K562 (cell line): Measurements from ENCODE around the gene PHF11. TPM values are rescaled to one million over a fixed set of nuclear protein-coding genes. Genes with fewer than 3 reads are reported as not detected.

Experiments
- ATAC-seq: fragments of 200-7000 bp; cut with Tn5 transposase; 3 replicates; pipeline ENCODE4 v1.9.1; 2020; ENCODE audit warnings: moderate library complexity
- BruUV-seq: library from RNA; stranded (reverse); fragments of 400-500 nt; replicated peaks from 2 replicates; lab custom pipeline; 2021; lab: Mats Ljungman, UMichigan
- CTCF ChIA-PET: fragments of 300-600 bp; formaldehyde crosslinking; extraction: SDS; loops from one replicate; lab custom pipeline; 2021; ENCODE audit warnings: low intra/inter-chr PET ratio; lab: Yijun Ruan, JAX
- POLR2A ChIA-PET: fragments of 300-600, 350-650 bp; sonication (Branson Sonifier 250); formaldehyde crosslinking; extraction: SDS; loops from one replicate; lab custom pipeline; 2021; ENCODE audit warnings: antibody characterized with exemption, inconsistent platforms; lab: Yijun Ruan, JAX
- DNase-seq, 4 experiments: peaks; one replicate each; pipeline versions ENCODE4 v3.0.0 to v3.0.0-alpha.2; 2011 to 2018; ENCODE audit warnings: low spot score in 3 of 4, mixed read lengths in 3 of 4; ENCODE audit errors: extremely low read depth in 1 of 4
- FAIRE-seq: peaks from 2 replicates; lab custom pipeline; 2011; peaks lifted over from hg19 to GRCh38; lab: Jason Lieb, UNC
- H2AFZ ChIP-seq: 2 replicates; pipeline ENCODE4 v1.6.0; 2011; ENCODE audit warnings: low read depth, low read length, control low read depth, inconsistent platforms
- H3K27ac ChIP-seq: fragments of 200-600 bp; 3 replicates; pipeline ENCODE4 v1.8.0; 2011; ENCODE audit warnings: low read depth, mild to moderate bottlenecking, control low read depth, inconsistent platforms, low read length, moderate library complexity, mixed read lengths; ENCODE audit errors: extremely low read depth
- H3K27me3 ChIP-seq, 2 experiments: fragments of 300-600 bp in 1 of 2; 2 replicates in 1 of 2; 3 replicates in 1 of 2; pipeline versions ENCODE4 v1.6.0 to v1.8.0; 2011; ENCODE audit warnings: inconsistent platforms in 2 of 2, low read length in 2 of 2, mild to moderate bottlenecking in 1 of 2, mixed read lengths in 1 of 2, moderate library complexity in 1 of 2; ENCODE audit not compliant: control insufficient read depth in 2 of 2, insufficient read depth in 2 of 2
- H3K36me3 ChIP-seq: fragments of 300-600 bp; 3 replicates; pipeline ENCODE4 v1.8.0; 2011; ENCODE audit warnings: mild to moderate bottlenecking, low read length, inconsistent platforms; ENCODE audit not compliant: control insufficient read depth, insufficient read depth
- H3K4me1 ChIP-seq, 2 experiments: fragments of 200-600 bp in 1 of 2; replicated peaks in 1 of 2; 2 replicates in 1 of 2; 3 replicates in 1 of 2; pipeline versions ENCODE4 v1.5.1 to v1.8.0; 2011; ENCODE audit warnings: inconsistent platforms in 2 of 2, low read length in 2 of 2, mild to moderate bottlenecking in 1 of 2, mixed read lengths in 1 of 2, moderate library complexity in 1 of 2; ENCODE audit not compliant: control insufficient read depth in 2 of 2, insufficient read depth in 2 of 2
- H3K4me2 ChIP-seq: 2 replicates; pipeline ENCODE4 v1.6.1; 2011; ENCODE audit warnings: low read length, control low read depth, inconsistent platforms, mixed read lengths; ENCODE audit not compliant: insufficient read depth
- H3K4me3 ChIP-seq: fragments of 200-600 bp; sonication (generic), shearing (Covaris generic); 2 replicates; pipeline ENCODE4 v1.5.1; 2016; ENCODE audit warnings: control low read depth, inconsistent platforms
- H3K79me2 ChIP-seq: fragments of 200-600 bp; 3 replicates; pipeline ENCODE4 v1.8.0; 2011; ENCODE audit warnings: low read length, inconsistent platforms; ENCODE audit not compliant: control insufficient read depth, insufficient read depth
- H3K9ac ChIP-seq, 2 experiments: 2 replicates each; pipeline versions ENCODE4 v1.6.0 to v1.6.1; 2011; ENCODE audit warnings: low read depth in 2 of 2, low read length in 2 of 2, control low read depth in 1 of 2, inconsistent platforms in 1 of 2, mild to moderate bottlenecking in 1 of 2, mixed read lengths in 1 of 2; ENCODE audit not compliant: insufficient read depth in 1 of 2
- H3K9me1 ChIP-seq: one replicate; pipeline ENCODE4 v1.6.0; 2011; ENCODE audit warnings: inconsistent platforms, mild to moderate bottlenecking, low read length, moderate library complexity; ENCODE audit not compliant: control insufficient read depth, insufficient read depth
- H3K9me3 ChIP-seq: replicated peaks from 2 replicates; pipeline ENCODE4 v1.5.1; 2011; ENCODE audit warnings: low read depth, low read length, inconsistent platforms; ENCODE audit not compliant: control insufficient read depth, insufficient read depth
- H4K20me1 ChIP-seq: replicated peaks from 2 replicates; pipeline ENCODE4 v1.6.1; 2011; ENCODE audit warnings: low read length, inconsistent platforms, mixed read lengths; ENCODE audit not compliant: control insufficient read depth, insufficient read depth
- BRD4 ChIP-seq: fragments of 200-600 bp; sonication (generic); IDR thresholded peaks from 2 replicates; pipeline ENCODE4 v1.6.1; 2017; ENCODE audit warnings: inconsistent platforms
- GATAD2A ChIP-seq: fragments of 450-650 bp; IDR thresholded peaks from 2 replicates; pipeline ENCODE4 v1.6.1; 2017
- HMG20B ChIP-seq: fragments of 250-450 bp; sonication (Bioruptor Pico); IDR thresholded peaks from 2 replicates; pipeline ENCODE4 v1.5.0; 2021; ENCODE audit warnings: mild to moderate bottlenecking
- MCM3 ChIP-seq: fragments of 450-650 bp; IDR thresholded peaks from 2 replicates; pipeline ENCODE4 v1.6.1; 2016
- MYC ChIP-seq, 2 experiments: fragments of 250-450 bp in 1 of 2; sonication (Bioruptor Pico) in 1 of 2; IDR thresholded peaks; 2 replicates each; pipeline versions ENCODE4 v1.5.1 to v1.6.1; 2012 to 2021; ENCODE audit warnings: low read depth in 2 of 2, borderline replicate concordance in 1 of 2, improper control_type of control experiment in 1 of 2, low read length in 1 of 2, mild to moderate bottlenecking in 1 of 2, moderate library complexity in 1 of 2
- ZBTB2 ChIP-seq: fragments of 450-650 bp; IDR thresholded peaks from 2 replicates; pipeline ENCODE4 v1.6.1; 2016; ENCODE audit warnings: antibody characterized with exemption
- ZNF12 ChIP-seq: sonication (generic); formaldehyde crosslinking; IDR thresholded peaks from 2 replicates; pipeline ENCODE4 v1.4.0; 2020; ENCODE audit warnings: mild to moderate bottlenecking, missing genetic modification reagents
- WGBS: fragments of 100-300 bp; shearing (Covaris generic); methylation state at CpG from one replicate; pipeline ENCODE4 v1.1.6; 2016; ENCODE audit warnings: low coverage, mixed read lengths; ENCODE audit not compliant: insufficient coverage; ENCODE audit errors: missing lambda C conversion rate; 5-methylcytosine and 5-hydroxymethylcytosine counted together
- in situ Hi-C: fragments of 300-500 bp; cut with MboI; formaldehyde crosslinking; loops from 4 replicates; pipeline ENCODE4 v1.15.0; 2018; ENCODE audit warnings: inconsistent platforms, mixed read lengths
- intact Hi-C: fragments of 100-400 bp; cut with micrococcal nuclease; formaldehyde crosslinking; loops from 2 replicates; pipeline ENCODE4 v1.14.2; 2022
- polyA plus RNA-seq, 8 experiments: library from polyadenylated mRNA; depleted of rRNA in 4 of 8; stranded (reverse) in 5 of 8; unstranded in 3 of 8; fragments of >200 nt; fragmentation: Nextera tagmentation in 2 of 8; fragmentation: Illumina TruSeq in 1 of 8; extraction: Ambion mirVana in 2 of 8; extraction: Trizol in 1 of 8; gene quantifications; 2 replicates each; pipeline versions ENCODE4 v1.2.1 to v1.2.3, GENCODE V29; 2011 to 2014; ENCODE audit warnings: inconsistent platforms in 1 of 8, missing spikeins in 1 of 8
- total RNA-seq, 7 experiments: library from RNA; depleted of rRNA in 6 of 7; stranded (reverse); fragments of >200 nt in 6 of 7; fragmentation: Illumina TruSeq in 2 of 7; extraction: Trizol in 2 of 7; gene quantifications; 2 replicates each; pipeline versions ENCODE4 v1.2.1 to v1.2.3, GENCODE V29; 2011 to 2021; ENCODE audit warnings: low replicate concordance in 1 of 7

Gene PHF11
- total and polyA plus RNA-seq, 9 of the 15 experiments (the other 6 are each of a cell fraction or from before 2014, with no cell fraction given): 1.9 to 7.0 (median 5.3) TPM

- in situ Hi-C loops: no loop called here
- WGBS: 81% methylated on average over 7 of the region's 11 CpGs
- Histone ChIP-seq H3K27ac (no peak overlapping the region), H3K4me2 (no peak overlapping the region), H3K9me1 (no peaks in the 10 kb centered on the region), H4K20me1 (no peaks in the 10 kb centered on the region), H3K9me3 (no peaks in the 10 kb centered on the region), H2AFZ (no peak overlapping the region), H3K36me3 (peaks cover 13% of the 10 kb centered on the region; the same call in 1 of the 3 replicates), H3K27me3 (no peaks in the 10 kb centered on the region), H3K4me1 (no peaks in the 10 kb centered on the region), H3K4me3 (no peak overlapping the region), H3K9ac (no peak overlapping the region), H3K79me2 (no peaks in the 10 kb centered on the region)
- no TSS peak for BruUV-seq
- intact Hi-C loops: no loop called here
- no peak for DNase-seq
- ChIA-PET POLR2A (no interaction called here), CTCF (no interaction called here)
- no peak for ATAC-seq
- TF ChIP-seq ZBTB2 (no peak), MCM3 (no peak), ZNF12 (CRISPR knock-in tag) (no peak), GATAD2A (no peak), BRD4 (no peak), HMG20B (no peak), MYC (IDR thresholded peaks at IDR 0.05; ENCODE audit: low read depth, low read length) (no peak), MYC (CRISPR knock-in tag; IDR thresholded peaks at IDR 0.05; ENCODE audit: borderline replicate concordance, low read depth) (no peak)
- FAIRE-seq: no peak
These were observed 58.6 kb downstream of the PHF11 start for GRCh38 chr13:49554387-49554786.
